ENCODE measurements around the gene TRIM62.

GRCh38 chr1:33147275-33147996 lies 34.4 kb downstream of the TRIM62 start:
- TF ChIP-seq EZH2 (IDR thresholded peaks at IDR 0.05; ENCODE audit: borderline replicate concordance) (no peak), EZH2phosphoT487 (IDR thresholded peaks at IDR 0.05; ENCODE audit: low read depth, severe bottlenecking, unreplicated experiment) (no peak), CTCF (IDR thresholded peaks at IDR 0.05; ENCODE audit: poor library complexity) (no peak)

Measured in hepatocyte (in vitro differentiated cells).